HFF-Myc (cell line): ENCODE data around the gene ZSWIM4.
A peak's percentile ranks its signal among the peaks of the same experiment; 100 is the strongest.
"Not testable (repeated sequence)": the region's sequence is repeated elsewhere in the genome, so short reads cannot be mapped to it uniquely, and the experiment has no call there.

Experiments
- DNase-seq: peaks from one replicate; pipeline ENCODE4 v3.0.0-alpha.2; 2011; ENCODE audit warnings: low read depth; ENCODE audit errors: extremely low read depth
- H3K4me3 ChIP-seq: replicated peaks from 2 replicates; pipeline ENCODE4 v1.5.1; 2011; ENCODE audit warnings: low read depth, mild to moderate bottlenecking, control low read depth, low read length
- CTCF ChIP-seq: IDR thresholded peaks from 2 replicates; pipeline ENCODE4 v1.5.1; 2012; ENCODE audit warnings: mild to moderate bottlenecking, low read depth, low read length, control low read depth; ENCODE audit errors: missing control alignments

ZSWIM4 gene

GRCh38 chr19:13788991-13789390, 6.3 kb upstream of the ZSWIM4 start:
- DNase-seq = no peak
- no peak for TF ChIP-seq CTCF
- H3K4me3 ChIP-seq = no peak overlapping the region

- TF ChIP-seq CTCF = no peak
Observed at GRCh38 chr19:13790354-13790753, 4.9 kb upstream of the ZSWIM4 start.

GRCh38 chr19:13793317-13793716, 1.9 kb upstream of the ZSWIM4 start:
- not testable (repeated sequence) for H3K4me3 ChIP-seq, DNase-seq

More at GRCh38 chr19:13790354-13790753, 4.9 kb upstream of the ZSWIM4 start:
- DNase-seq = no peak
- H3K4me3 ChIP-seq = no peak overlapping the region

- DNase-seq = peak; percentile 75
- no peak for TF ChIP-seq CTCF
- H3K4me3 ChIP-seq = peak overlapping the region; percentile 72
Observed at GRCh38 chr19:13794398-13794756, 866 bp upstream of the ZSWIM4 start.

GRCh38 chr19:13795595-13796300, 505 bp downstream of the ZSWIM4 start:
- H3K4me3 ChIP-seq = peak overlapping the region; percentile 72
- no peak for DNase-seq
- TF ChIP-seq CTCF = no peak

GRCh38 chr19:13796301-13797057, 1.2 kb downstream of the ZSWIM4 start:
- peak overlapping the region; percentile 72 for H3K4me3 ChIP-seq
- peak; percentile 85 for DNase-seq
- TF ChIP-seq CTCF = peak; percentile 39

GRCh38 chr19:13797058-13797440, 1.8 kb downstream of the ZSWIM4 start:
- DNase-seq = no peak
- TF ChIP-seq CTCF = no peak
- peak overlapping the region; percentile 72 for H3K4me3 ChIP-seq
